ENCODE measurements around the gene LDAH.
A peak's percentile ranks its signal among the peaks of the same experiment; 100 is the strongest.

The LDAH gene

DNA sequence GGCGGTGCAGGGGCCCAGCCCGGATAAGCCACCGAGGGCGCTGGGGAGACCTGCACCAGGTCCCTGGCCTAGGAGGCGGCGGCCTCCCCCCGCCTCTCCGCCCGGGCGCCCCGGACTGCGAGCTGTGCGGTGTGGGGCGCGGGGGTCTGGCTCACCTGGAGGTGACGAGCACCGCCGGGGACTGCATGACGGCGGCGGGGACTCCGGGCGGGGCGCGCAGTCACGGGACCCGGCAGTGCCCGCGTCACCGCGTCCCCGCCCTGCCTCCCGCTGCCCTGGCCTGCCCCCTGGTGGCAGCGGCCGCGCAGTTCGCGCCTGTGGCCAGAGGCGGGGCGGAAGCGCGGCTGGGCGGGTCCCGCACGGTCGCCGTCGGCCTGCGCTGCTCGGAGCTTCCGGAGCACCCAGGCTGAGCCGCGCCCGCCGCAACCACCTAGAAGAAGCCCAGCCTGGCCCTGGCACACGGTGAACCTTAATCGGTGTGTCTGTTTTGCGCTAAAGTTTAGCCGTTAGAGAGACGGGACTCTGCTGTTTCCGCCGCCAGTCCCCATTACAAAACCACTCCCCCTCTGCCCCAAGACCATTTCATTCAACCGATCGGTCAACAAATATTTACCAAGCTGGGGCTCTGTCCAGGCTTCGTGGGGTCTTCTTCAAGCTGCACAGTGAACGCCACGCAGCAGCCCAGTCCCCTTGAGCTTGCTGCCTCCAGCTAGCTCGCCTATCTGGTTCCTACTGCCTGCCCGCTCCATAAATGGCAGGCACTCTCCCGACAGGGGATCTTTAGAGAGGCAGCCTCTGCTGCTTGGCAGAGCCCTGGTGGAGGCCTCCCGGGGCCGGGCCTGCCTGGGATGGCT lies 171.8 kb downstream of the LDAH start, which contains the start of gene HS1BP3:
HS1BP3 (minus strand) TSS at position 222 of the 854 bp plus-strand sequence; CDS start at position 187, 35 bp downstream.
- no peaks in the 10 kb centered on the region for H3K9me3 ChIP-seq (ENCODE audit: control insufficient read depth, insufficient read depth, low read depth, low read length)
- H3K4me3 ChIP-seq (ENCODE audit: low read depth, low read length): peak within 1 kb of the TSS; percentile 66
- ChIA-PET POLR2A (interaction anchor here (0.5 to 5.9 kb wide), 11 partner anchors 9 to 259 kb away, joined by 3 to 51 read pairs (median 5); partner anchors contain the start of genes GDF7, LDAH and RHOB), CTCF (interaction anchor here (0.5 to 5.6 kb wide), 48 partner anchors 9 to 466 kb away, joined by 3 to 57 read pairs (median 4); partner anchors contain the start of gene RHOB)
- peak within 1 kb of the TSS; percentile 43; the same call in 1 of the 2 replicates for H3K27ac ChIP-seq (ENCODE audit: extremely low read depth, low read depth, low read length)
- peaks cover 0 to 12% of the 10 kb centered on the region in 2 experiments; a peak in 1 of 3 replicates for H3K36me3 ChIP-seq (ENCODE audit: control insufficient read depth in 2 of 2, insufficient read depth in 1 of 2, low read length in 2 of 2)
- no peaks in the 10 kb centered on the region for H3K4me1 ChIP-seq (ENCODE audit: control insufficient read depth, insufficient read depth, low read length)
- TF ChIP-seq ZNF837 (tag by site-specific recombination; IDR thresholded peaks at IDR 0.05) (no peak), ZNF2 (tag by site-specific recombination; IDR thresholded peaks at IDR 0.05) (no peak), ZNF221 (tag by site-specific recombination; IDR thresholded peaks at IDR 0.05; ENCODE audit: borderline replicate concordance) (no peak), ZSCAN30 (tag by site-specific recombination; IDR thresholded peaks at IDR 0.05) (peak; percentile 69; the same call in 1 of the 2 replicates), SALL2 (tag by site-specific recombination; IDR thresholded peaks at IDR 0.05; ENCODE audit: borderline replicate concordance) (no peak), PRDM1 (tag by site-specific recombination; IDR thresholded peaks at IDR 0.05) (no peak), ZNF626 (tag by site-specific recombination; IDR thresholded peaks at IDR 0.05) (no peak), HOXD13 (CRISPR knock-in tag; IDR thresholded peaks at IDR 0.05; ENCODE audit: borderline replicate concordance) (no peak), ZNF416 (tag by site-specific recombination; IDR thresholded peaks at IDR 0.05) (no peak), ZXDB (tag by site-specific recombination; IDR thresholded peaks at IDR 0.05) (no peak), ZNF335 (tag by site-specific recombination; conservative IDR thresholded peaks at IDR 0.05) (peak; percentile 77), KLF10 (tag by site-specific recombination; IDR thresholded peaks at IDR 0.05) (peak; percentile 54; the same call in 1 of the 2 replicates), KLF8 (tag by site-specific recombination; IDR thresholded peaks at IDR 0.05) (peak; percentile 40; the same call in 1 of the 2 replicates), GLIS1 (tag by site-specific recombination; IDR thresholded peaks at IDR 0.05) (peak; percentile 68), ZNF473 (tag by site-specific recombination; IDR thresholded peaks at IDR 0.05) (no peak), ZBTB20 (tag by site-specific recombination; IDR thresholded peaks at IDR 0.05) (0 out of 2 replicates have a peak, but pooled peaks have one; percentile 6), ZNF10 (tag by site-specific recombination; IDR thresholded peaks at IDR 0.05) (no peak), ZNF777 (tag by site-specific recombination; IDR thresholded peaks at IDR 0.05; ENCODE audit: borderline replicate concordance) (no peak), ZNF521 (tag by site-specific recombination; IDR thresholded peaks at IDR 0.05) (no peak), ZNF138 (tag by site-specific recombination; IDR thresholded peaks at IDR 0.05; ENCODE audit: borderline replicate concordance) (no peak), ZNF624 (tag by site-specific recombination; IDR thresholded peaks at IDR 0.05) (no peak), ZNF266 (tag by site-specific recombination; IDR thresholded peaks at IDR 0.05; ENCODE audit: low read depth) (no peak), ZNF292 (tag by site-specific recombination; IDR thresholded peaks at IDR 0.05; ENCODE audit: borderline replicate concordance, low read depth) (no peak), ZNF341 (tag by site-specific recombination; IDR thresholded peaks at IDR 0.05; ENCODE audit: low read depth) (no peak), ZBTB8A (tag by site-specific recombination; IDR thresholded peaks at IDR 0.05) (0 out of 2 replicates have a peak, but pooled peaks have one; percentile 6), ZIC2 (tag by site-specific recombination; IDR thresholded peaks at IDR 0.05) (peak; percentile 53; the same call in 1 of the 2 replicates)
- TF ChIP-seq, protein P1, sequence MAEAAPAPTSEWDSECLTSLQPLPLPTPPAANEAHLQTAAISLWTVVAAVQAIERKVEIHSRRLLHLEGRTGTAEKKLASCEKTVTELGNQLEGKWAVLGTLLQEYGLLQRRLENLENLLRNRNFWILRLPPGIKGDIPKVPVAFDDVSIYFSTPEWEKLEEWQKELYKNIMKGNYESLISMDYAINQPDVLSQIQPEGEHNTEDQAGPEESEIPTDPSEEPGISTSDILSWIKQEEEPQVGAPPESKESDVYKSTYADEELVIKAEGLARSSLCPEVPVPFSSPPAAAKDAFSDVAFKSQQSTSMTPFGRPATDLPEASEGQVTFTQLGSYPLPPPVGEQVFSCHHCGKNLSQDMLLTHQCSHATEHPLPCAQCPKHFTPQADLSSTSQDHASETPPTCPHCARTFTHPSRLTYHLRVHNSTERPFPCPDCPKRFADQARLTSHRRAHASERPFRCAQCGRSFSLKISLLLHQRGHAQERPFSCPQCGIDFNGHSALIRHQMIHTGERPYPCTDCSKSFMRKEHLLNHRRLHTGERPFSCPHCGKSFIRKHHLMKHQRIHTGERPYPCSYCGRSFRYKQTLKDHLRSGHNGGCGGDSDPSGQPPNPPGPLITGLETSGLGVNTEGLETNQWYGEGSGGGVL (tag by site-specific recombination; IDR thresholded peaks at IDR 0.05): no peak
- TF ChIP-seq, protein P2, sequence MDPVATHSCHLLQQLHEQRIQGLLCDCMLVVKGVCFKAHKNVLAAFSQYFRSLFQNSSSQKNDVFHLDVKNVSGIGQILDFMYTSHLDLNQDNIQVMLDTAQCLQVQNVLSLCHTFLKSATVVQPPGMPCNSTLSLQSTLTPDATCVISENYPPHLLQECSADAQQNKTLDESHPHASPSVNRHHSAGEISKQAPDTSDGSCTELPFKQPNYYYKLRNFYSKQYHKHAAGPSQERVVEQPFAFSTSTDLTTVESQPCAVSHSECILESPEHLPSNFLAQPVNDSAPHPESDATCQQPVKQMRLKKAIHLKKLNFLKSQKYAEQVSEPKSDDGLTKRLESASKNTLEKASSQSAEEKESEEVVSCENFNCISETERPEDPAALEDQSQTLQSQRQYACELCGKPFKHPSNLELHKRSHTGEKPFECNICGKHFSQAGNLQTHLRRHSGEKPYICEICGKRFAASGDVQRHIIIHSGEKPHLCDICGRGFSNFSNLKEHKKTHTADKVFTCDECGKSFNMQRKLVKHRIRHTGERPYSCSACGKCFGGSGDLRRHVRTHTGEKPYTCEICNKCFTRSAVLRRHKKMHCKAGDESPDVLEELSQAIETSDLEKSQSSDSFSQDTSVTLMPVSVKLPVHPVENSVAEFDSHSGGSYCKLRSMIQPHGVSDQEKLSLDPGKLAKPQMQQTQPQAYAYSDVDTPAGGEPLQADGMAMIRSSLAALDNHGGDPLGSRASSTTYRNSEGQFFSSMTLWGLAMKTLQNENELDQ (tag by site-specific recombination; IDR thresholded peaks at IDR 0.05; ENCODE audit: low read depth): no peak
- TF ChIP-seq, protein P3, sequence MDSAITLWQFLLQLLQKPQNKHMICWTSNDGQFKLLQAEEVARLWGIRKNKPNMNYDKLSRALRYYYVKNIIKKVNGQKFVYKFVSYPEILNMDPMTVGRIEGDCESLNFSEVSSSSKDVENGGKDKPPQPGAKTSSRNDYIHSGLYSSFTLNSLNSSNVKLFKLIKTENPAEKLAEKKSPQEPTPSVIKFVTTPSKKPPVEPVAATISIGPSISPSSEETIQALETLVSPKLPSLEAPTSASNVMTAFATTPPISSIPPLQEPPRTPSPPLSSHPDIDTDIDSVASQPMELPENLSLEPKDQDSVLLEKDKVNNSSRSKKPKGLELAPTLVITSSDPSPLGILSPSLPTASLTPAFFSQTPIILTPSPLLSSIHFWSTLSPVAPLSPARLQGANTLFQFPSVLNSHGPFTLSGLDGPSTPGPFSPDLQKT (IDR thresholded peaks at IDR 0.05; ENCODE audit: borderline replicate concordance, low read depth, low read length): no peak; the same call in 1 of the 2 replicates
- TF ChIP-seq, protein P4, sequence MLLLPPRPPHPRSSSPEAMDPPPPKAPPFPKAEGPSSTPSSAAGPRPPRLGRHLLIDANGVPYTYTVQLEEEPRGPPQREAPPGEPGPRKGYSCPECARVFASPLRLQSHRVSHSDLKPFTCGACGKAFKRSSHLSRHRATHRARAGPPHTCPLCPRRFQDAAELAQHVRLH (tag by site-specific recombination; IDR thresholded peaks at IDR 0.05): no peak
- TF ChIP-seq, protein P5, sequence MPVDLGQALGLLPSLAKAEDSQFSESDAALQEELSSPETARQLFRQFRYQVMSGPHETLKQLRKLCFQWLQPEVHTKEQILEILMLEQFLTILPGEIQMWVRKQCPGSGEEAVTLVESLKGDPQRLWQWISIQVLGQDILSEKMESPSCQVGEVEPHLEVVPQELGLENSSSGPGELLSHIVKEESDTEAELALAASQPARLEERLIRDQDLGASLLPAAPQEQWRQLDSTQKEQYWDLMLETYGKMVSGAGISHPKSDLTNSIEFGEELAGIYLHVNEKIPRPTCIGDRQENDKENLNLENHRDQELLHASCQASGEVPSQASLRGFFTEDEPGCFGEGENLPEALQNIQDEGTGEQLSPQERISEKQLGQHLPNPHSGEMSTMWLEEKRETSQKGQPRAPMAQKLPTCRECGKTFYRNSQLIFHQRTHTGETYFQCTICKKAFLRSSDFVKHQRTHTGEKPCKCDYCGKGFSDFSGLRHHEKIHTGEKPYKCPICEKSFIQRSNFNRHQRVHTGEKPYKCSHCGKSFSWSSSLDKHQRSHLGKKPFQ (tag by site-specific recombination; IDR thresholded peaks at IDR 0.05): no peak
